Measurements from ENCODE around the gene PDE4B. TPM values are rescaled to one million over a fixed set of nuclear protein-coding genes. Genes with fewer than 3 reads are reported as not detected.
"Not testable (repeated sequence)": the region's sequence is repeated elsewhere in the genome, so short reads cannot be mapped to it uniquely, and the experiment has no call there.

The PDE4B gene
- polyA plus RNA-seq, 1 donor (not counting 4 experiments of a cell fraction or from before 2014, with no cell fraction given), result 0.29 TPM

DNA sequence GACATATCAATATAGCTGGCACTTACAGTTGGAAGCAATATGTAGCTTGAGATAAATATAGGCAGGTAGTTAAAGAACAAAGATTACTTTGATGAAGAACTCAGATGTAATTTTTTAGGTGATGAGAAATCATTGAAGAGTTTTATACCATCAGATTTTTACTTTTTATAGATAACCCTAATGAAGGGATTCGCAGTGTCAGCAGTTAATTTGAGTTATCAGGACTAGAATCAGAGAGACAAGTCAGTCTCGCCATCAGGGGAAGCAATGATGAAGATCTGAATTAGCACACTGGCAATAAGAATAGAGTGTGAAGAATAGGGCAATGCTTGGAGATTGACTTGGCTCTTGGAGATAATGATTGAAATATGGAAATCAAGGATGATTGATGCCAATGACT is 342.5 kb downstream of the PDE4B start:
- no peak for DNase-seq (ENCODE audit: low read depth, low spot score)
- no peak for TF ChIP-seq EZH2 (IDR thresholded peaks at IDR 0.05; ENCODE audit: low read length)
- TF ChIP-seq, protein P1, sequence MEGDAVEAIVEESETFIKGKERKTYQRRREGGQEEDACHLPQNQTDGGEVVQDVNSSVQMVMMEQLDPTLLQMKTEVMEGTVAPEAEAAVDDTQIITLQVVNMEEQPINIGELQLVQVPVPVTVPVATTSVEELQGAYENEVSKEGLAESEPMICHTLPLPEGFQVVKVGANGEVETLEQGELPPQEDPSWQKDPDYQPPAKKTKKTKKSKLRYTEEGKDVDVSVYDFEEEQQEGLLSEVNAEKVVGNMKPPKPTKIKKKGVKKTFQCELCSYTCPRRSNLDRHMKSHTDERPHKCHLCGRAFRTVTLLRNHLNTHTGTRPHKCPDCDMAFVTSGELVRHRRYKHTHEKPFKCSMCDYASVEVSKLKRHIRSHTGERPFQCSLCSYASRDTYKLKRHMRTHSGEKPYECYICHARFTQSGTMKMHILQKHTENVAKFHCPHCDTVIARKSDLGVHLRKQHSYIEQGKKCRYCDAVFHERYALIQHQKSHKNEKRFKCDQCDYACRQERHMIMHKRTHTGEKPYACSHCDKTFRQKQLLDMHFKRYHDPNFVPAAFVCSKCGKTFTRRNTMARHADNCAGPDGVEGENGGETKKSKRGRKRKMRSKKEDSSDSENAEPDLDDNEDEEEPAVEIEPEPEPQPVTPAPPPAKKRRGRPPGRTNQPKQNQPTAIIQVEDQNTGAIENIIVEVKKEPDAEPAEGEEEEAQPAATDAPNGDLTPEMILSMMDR (optimal IDR thresholded peaks at IDR 0.05 in 1 of 3, IDR thresholded peaks at IDR 0.05 in 1 of 3, conservative IDR thresholded peaks at IDR 0.05 in 1 of 3; ENCODE audit: extremely low read depth in 1 of 3, insufficient read depth in 2 of 3, low read length in 3 of 3), result no peak

GRCh38 chr1:66136423-66136822 is 343.7 kb downstream of the PDE4B start:
- H3K79me2 ChIP-seq (ENCODE audit: control insufficient read depth, insufficient read depth, low read length); H3K27ac ChIP-seq (ENCODE audit: control insufficient read depth, insufficient read depth, low read length); H3K9ac ChIP-seq (ENCODE audit: control insufficient read depth, extremely low read depth, insufficient read depth, low read length); H4K20me1 ChIP-seq (ENCODE audit: control insufficient read depth, extremely low read depth, insufficient read depth, low read length); H3K36me3 ChIP-seq (ENCODE audit: control insufficient read depth in 2 of 2, extremely low read depth in 1 of 2, insufficient read depth in 2 of 2, low read length in 2 of 2); H3K9me3 ChIP-seq (ENCODE audit: control insufficient read depth, low read depth, low read length); H3K27me3 ChIP-seq (ENCODE audit: control insufficient read depth, extremely low read depth, insufficient read depth, low read length); FAIRE-seq; H3K4me2 ChIP-seq (ENCODE audit: control insufficient read depth, extremely low read depth, insufficient read depth, low read depth, low read length); H3K4me1 ChIP-seq (ENCODE audit: control insufficient read depth, extremely low read depth, insufficient read depth, low read length); DNase-seq (ENCODE audit: low read depth, low spot score); H3K4me3 ChIP-seq (ENCODE audit: control insufficient read depth in 2 of 3, extremely low read depth in 1 of 3, insufficient read depth in 2 of 3, low read depth in 1 of 3, low read length in 3 of 3); H3K9me1 ChIP-seq (ENCODE audit: control insufficient read depth, extremely low read depth, insufficient read depth, low read length); dilution Hi-C loops (cut with MboI; ENCODE audit: extremely low pct_ligation_motif_present, low sequenced_read_pairs); H2AFZ ChIP-seq (ENCODE audit: control insufficient read depth, low read length): not testable (repeated sequence)

More for the DNA sequence above, 342.5 kb downstream of the PDE4B start:
- Histone ChIP-seq H3K9me3 (ENCODE audit: control insufficient read depth, low read depth, low read length) (no peaks in the 10 kb centered on the region), H3K36me3 (ENCODE audit: control insufficient read depth in 2 of 2, extremely low read depth in 1 of 2, insufficient read depth in 2 of 2, low read length in 2 of 2) (no peaks in the 10 kb centered on the region), H3K4me3 (ENCODE audit: control insufficient read depth in 2 of 3, extremely low read depth in 1 of 3, insufficient read depth in 2 of 3, low read depth in 1 of 3, low read length in 3 of 3) (no peak overlapping the region), H3K27ac (ENCODE audit: control insufficient read depth, insufficient read depth, low read length) (no peak overlapping the region), H3K4me1 (ENCODE audit: control insufficient read depth, extremely low read depth, insufficient read depth, low read length) (no peaks in the 10 kb centered on the region), H3K9ac (ENCODE audit: control insufficient read depth, extremely low read depth, insufficient read depth, low read length) (no peak overlapping the region), H3K4me2 (ENCODE audit: control insufficient read depth, extremely low read depth, insufficient read depth, low read depth, low read length) (no peak overlapping the region), H2AFZ (ENCODE audit: control insufficient read depth, low read length) (no peak overlapping the region), H3K27me3 (ENCODE audit: control insufficient read depth, extremely low read depth, insufficient read depth, low read length) (no peaks in the 10 kb centered on the region), H3K79me2 (ENCODE audit: control insufficient read depth, insufficient read depth, low read length) (no peaks in the 10 kb centered on the region), H4K20me1 (ENCODE audit: control insufficient read depth, extremely low read depth, insufficient read depth, low read length) (no peaks in the 10 kb centered on the region), H3K9me1 (ENCODE audit: control insufficient read depth, extremely low read depth, insufficient read depth, low read length) (no peaks in the 10 kb centered on the region)
- no peak for FAIRE-seq
- dilution Hi-C loops (cut with MboI; ENCODE audit: extremely low pct_ligation_motif_present, low sequenced_read_pairs), result no loop called here

- Histone ChIP-seq H3K9me3 (ENCODE audit: control insufficient read depth, low read depth, low read length) (no peaks in the 10 kb centered on the region), H3K4me2 (ENCODE audit: control insufficient read depth, extremely low read depth, insufficient read depth, low read depth, low read length) (no peak overlapping the region), H3K27ac (ENCODE audit: control insufficient read depth, insufficient read depth, low read length) (no peak overlapping the region), H3K27me3 (ENCODE audit: control insufficient read depth, extremely low read depth, insufficient read depth, low read length) (no peaks in the 10 kb centered on the region), H3K4me3 (ENCODE audit: control insufficient read depth in 2 of 3, extremely low read depth in 1 of 3, insufficient read depth in 2 of 3, low read depth in 1 of 3, low read length in 3 of 3) (no peak overlapping the region), H3K9ac (ENCODE audit: control insufficient read depth, extremely low read depth, insufficient read depth, low read length) (no peak overlapping the region), H3K4me1 (ENCODE audit: control insufficient read depth, extremely low read depth, insufficient read depth, low read length) (no peaks in the 10 kb centered on the region), H2AFZ (ENCODE audit: control insufficient read depth, low read length) (no peak overlapping the region), H3K79me2 (ENCODE audit: control insufficient read depth, insufficient read depth, low read length) (no peaks in the 10 kb centered on the region), H4K20me1 (ENCODE audit: control insufficient read depth, extremely low read depth, insufficient read depth, low read length) (no peaks in the 10 kb centered on the region), H3K36me3 (ENCODE audit: control insufficient read depth in 2 of 2, extremely low read depth in 1 of 2, insufficient read depth in 2 of 2, low read length in 2 of 2) (no peaks in the 10 kb centered on the region), H3K9me1 (ENCODE audit: control insufficient read depth, extremely low read depth, insufficient read depth, low read length) (no peaks in the 10 kb centered on the region)
- DNase-seq (ENCODE audit: low read depth, low spot score) (no peak), FAIRE-seq (no peak)
- TF ChIP-seq, protein P1 (optimal IDR thresholded peaks at IDR 0.05 in 1 of 3, IDR thresholded peaks at IDR 0.05 in 1 of 3, conservative IDR thresholded peaks at IDR 0.05 in 1 of 3; ENCODE audit: extremely low read depth in 1 of 3, insufficient read depth in 2 of 3, low read length in 3 of 3), result no peak
- no peak for TF ChIP-seq EZH2 (IDR thresholded peaks at IDR 0.05; ENCODE audit: low read length)
- dilution Hi-C loops (cut with MboI; ENCODE audit: extremely low pct_ligation_motif_present, low sequenced_read_pairs), result no loop called here
Observed at GRCh38 chr1:66137235-66137634, 344.5 kb downstream of the PDE4B start.

Data from keratinocyte (primary cell).